Measurements from ENCODE around the gene NDUFAF8. TPM values are rescaled to one million over a fixed set of nuclear protein-coding genes. Genes with fewer than 3 reads are reported as not detected.

Gene NDUFAF8
- total RNA-seq, 1 experiment from 2014 or later, result 60.1 TPM

- TF ChIP-seq, protein P1, sequence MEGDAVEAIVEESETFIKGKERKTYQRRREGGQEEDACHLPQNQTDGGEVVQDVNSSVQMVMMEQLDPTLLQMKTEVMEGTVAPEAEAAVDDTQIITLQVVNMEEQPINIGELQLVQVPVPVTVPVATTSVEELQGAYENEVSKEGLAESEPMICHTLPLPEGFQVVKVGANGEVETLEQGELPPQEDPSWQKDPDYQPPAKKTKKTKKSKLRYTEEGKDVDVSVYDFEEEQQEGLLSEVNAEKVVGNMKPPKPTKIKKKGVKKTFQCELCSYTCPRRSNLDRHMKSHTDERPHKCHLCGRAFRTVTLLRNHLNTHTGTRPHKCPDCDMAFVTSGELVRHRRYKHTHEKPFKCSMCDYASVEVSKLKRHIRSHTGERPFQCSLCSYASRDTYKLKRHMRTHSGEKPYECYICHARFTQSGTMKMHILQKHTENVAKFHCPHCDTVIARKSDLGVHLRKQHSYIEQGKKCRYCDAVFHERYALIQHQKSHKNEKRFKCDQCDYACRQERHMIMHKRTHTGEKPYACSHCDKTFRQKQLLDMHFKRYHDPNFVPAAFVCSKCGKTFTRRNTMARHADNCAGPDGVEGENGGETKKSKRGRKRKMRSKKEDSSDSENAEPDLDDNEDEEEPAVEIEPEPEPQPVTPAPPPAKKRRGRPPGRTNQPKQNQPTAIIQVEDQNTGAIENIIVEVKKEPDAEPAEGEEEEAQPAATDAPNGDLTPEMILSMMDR (conservative IDR thresholded peaks at IDR 0.05), result no peak
- no peak overlapping the region for H2BK12ac ChIP-seq (ENCODE audit: insufficient read length, low read depth, low read length)
- H4K8ac ChIP-seq (replicated peaks; ENCODE audit: insufficient read length, low read depth, low read length), result no peak overlapping the region
- no peaks in the 10 kb centered on the region for H3K79me1 ChIP-seq (ENCODE audit: insufficient read depth, low read depth, low read length, poor library complexity, severe bottlenecking)
- no peak overlapping the region for H3K4me2 ChIP-seq (ENCODE audit: insufficient read depth, insufficient read length, low read length)
- H2BK120ac ChIP-seq (ENCODE audit: low read depth, low read length, poor library complexity, severe bottlenecking), result no peak overlapping the region
- H2BK20ac ChIP-seq (ENCODE audit: low read depth, low read length, poor library complexity, severe bottlenecking), result no peak overlapping the region
- no peak for DNase-seq
- peaks cover 4% of the 10 kb centered on the region for H3K79me2 ChIP-seq (ENCODE audit: insufficient read depth, low read length)
- H4K20me1 ChIP-seq (ENCODE audit: control insufficient read depth, insufficient read depth, insufficient read length), result no peaks in the 10 kb centered on the region
- H3K36me3 Mint-ChIP-seq (ENCODE audit: insufficient read depth in 1 of 3, low read depth in 3 of 3), result peaks cover 11 to 14% (median 14%) of the 10 kb centered on the region in 3 experiments
- peaks cover 6 to 7% of the 10 kb centered on the region in 2 experiments for H3K4me1 Mint-ChIP-seq
- H2AK5ac ChIP-seq (ENCODE audit: insufficient read length, low read length), result no peak overlapping the region
- no peak overlapping the region for H3K4me3 Mint-ChIP-seq
- H4K5ac ChIP-seq (ENCODE audit: insufficient read length, low read depth, low read length), result no peak overlapping the region
- no peak overlapping the region for H3K56ac ChIP-seq (ENCODE audit: insufficient read length, low read depth, low read length)
- no peaks in the 10 kb centered on the region for H3K9me3 ChIP-seq (ENCODE audit: control insufficient read depth, low read depth, low read length)
- no peaks in the 10 kb centered on the region; a peak in 1 of 5 replicates for H3K9me3 Mint-ChIP-seq
- no peak overlapping the region for H3K18ac ChIP-seq (ENCODE audit: insufficient read length, low read depth, low read length)
- peaks cover 6% of the 10 kb centered on the region for H3K23me2 ChIP-seq (ENCODE audit: insufficient read length, low read depth, low read length, poor library complexity, severe bottlenecking)
- H3K27ac ChIP-seq (ENCODE audit: insufficient read length, low read depth, low read length), result no peak overlapping the region
- no peak overlapping the region for H2BK15ac ChIP-seq (ENCODE audit: low read depth, low read length)
- no peak overlapping the region for H3K23ac ChIP-seq (ENCODE audit: insufficient read length, low read depth, low read length)
- H3T11ph ChIP-seq (ENCODE audit: low read length), result no peak overlapping the region
- no peak overlapping the region for H3K14ac ChIP-seq (ENCODE audit: insufficient read depth, low read length)
- no peaks in the 10 kb centered on the region for H3K4me1 ChIP-seq (ENCODE audit: insufficient read depth, low read length)
- H2BK5ac ChIP-seq (ENCODE audit: insufficient read length, low read length), result no peak overlapping the region
- H3K27ac Mint-ChIP-seq, result no peak overlapping the region
- H3K4ac ChIP-seq (ENCODE audit: low read depth, low read length), result no peak overlapping the region
- H3K27me3 Mint-ChIP-seq (ENCODE audit: low read depth), result no peaks in the 10 kb centered on the region
- H4K91ac ChIP-seq (ENCODE audit: insufficient read length, low read depth, low read length), result no peak overlapping the region
- no peak overlapping the region for H3K9ac ChIP-seq (ENCODE audit: extremely low read depth, insufficient read length, low read length)
- H3K27me3 ChIP-seq (ENCODE audit: insufficient read depth, low read length), result no peaks in the 10 kb centered on the region
- no peak overlapping the region for H2AFZ ChIP-seq (ENCODE audit: low read length)
- WGBS (ENCODE audit: extremely low coverage, insufficient read length, low lambda C conversion rate), result no CpG with 5 or more reads among the region's 21 CpGs
These were observed 5.2 kb upstream of the NDUFAF8 start for GRCh38 chr17:81233811-81234505.
